ENCODE measurements around the gene TACR1. TPM values are rescaled to one million over a fixed set of nuclear protein-coding genes. Genes with fewer than 3 reads are reported as not detected.

The TACR1 gene
- total RNA-seq, 1 experiment from 2014 or later: not detected

DNA sequence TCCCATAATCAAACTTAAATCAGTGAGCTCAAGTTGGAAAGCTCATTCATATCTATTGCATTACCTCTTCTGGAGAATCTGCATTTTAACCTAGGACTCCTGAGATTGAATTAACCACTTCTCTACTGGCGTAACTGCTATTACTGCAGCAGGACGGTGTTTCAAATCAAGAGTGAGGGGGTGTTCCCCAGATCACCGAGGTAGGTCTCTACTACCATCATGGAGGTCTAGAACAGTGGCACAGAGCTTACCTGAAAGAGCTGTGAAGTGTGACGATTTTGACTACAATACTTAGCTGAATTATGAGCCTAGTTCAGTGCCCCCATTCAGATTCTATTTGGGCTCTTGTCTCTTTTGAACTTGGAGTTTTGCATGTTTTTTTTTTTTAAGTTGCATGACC lies 121.4 kb downstream of the TACR1 start:
- TF ChIP-seq, protein P1, sequence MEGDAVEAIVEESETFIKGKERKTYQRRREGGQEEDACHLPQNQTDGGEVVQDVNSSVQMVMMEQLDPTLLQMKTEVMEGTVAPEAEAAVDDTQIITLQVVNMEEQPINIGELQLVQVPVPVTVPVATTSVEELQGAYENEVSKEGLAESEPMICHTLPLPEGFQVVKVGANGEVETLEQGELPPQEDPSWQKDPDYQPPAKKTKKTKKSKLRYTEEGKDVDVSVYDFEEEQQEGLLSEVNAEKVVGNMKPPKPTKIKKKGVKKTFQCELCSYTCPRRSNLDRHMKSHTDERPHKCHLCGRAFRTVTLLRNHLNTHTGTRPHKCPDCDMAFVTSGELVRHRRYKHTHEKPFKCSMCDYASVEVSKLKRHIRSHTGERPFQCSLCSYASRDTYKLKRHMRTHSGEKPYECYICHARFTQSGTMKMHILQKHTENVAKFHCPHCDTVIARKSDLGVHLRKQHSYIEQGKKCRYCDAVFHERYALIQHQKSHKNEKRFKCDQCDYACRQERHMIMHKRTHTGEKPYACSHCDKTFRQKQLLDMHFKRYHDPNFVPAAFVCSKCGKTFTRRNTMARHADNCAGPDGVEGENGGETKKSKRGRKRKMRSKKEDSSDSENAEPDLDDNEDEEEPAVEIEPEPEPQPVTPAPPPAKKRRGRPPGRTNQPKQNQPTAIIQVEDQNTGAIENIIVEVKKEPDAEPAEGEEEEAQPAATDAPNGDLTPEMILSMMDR (IDR thresholded peaks at IDR 0.05; ENCODE audit: unreplicated experiment): no peak
- no peak for DNase-seq
- Mint-ChIP-seq H3K4me3 (ENCODE audit: low read depth, unreplicated experiment) (no peak overlapping the region), H3K27ac (ENCODE audit: unreplicated experiment) (no peak overlapping the region), H3K27me3 (ENCODE audit: unreplicated experiment) (peaks cover 18% of the 10 kb centered on the region), H3K9me3 (ENCODE audit: low read depth, unreplicated experiment) (no peaks in the 10 kb centered on the region), H3K4me1 (ENCODE audit: low read depth, unreplicated experiment) (no peaks in the 10 kb centered on the region), H3K36me3 (ENCODE audit: insufficient read depth, unreplicated experiment) (no peaks in the 10 kb centered on the region)
- CTCF ChIA-PET: no interaction called here
- BruUV-seq (replicated peaks): no TSS peak
- intact Hi-C loops (cut with micrococcal nuclease; ENCODE audit: unreplicated experiment): no loop called here

DNA sequence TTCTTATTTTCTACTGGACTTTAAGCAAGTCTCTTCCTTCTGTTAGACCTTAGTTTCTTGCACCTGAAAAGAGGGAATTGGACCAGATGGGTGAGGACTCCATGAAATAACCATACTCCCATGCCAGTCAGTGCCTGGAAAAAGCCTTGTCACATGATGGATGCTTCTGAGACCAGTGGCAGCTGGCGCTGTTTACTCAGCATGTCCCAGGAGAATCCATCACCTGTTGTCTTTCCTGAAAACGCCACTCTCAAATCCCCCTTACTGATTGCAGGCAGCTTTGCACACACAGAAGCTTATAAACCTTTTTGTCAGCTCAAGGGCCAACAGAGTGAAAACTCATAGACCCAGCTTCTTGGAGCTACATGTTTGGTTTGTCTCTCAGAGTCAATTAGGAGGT lies 123.2 kb downstream of the TACR1 start:
- TF ChIP-seq, protein P1 (IDR thresholded peaks at IDR 0.05; ENCODE audit: unreplicated experiment): no peak
- no peak for DNase-seq
- Mint-ChIP-seq H3K27me3 (ENCODE audit: unreplicated experiment) (peaks cover 36% of the 10 kb centered on the region), H3K36me3 (ENCODE audit: insufficient read depth, unreplicated experiment) (no peaks in the 10 kb centered on the region), H3K4me1 (ENCODE audit: low read depth, unreplicated experiment) (no peaks in the 10 kb centered on the region), H3K4me3 (ENCODE audit: low read depth, unreplicated experiment) (no peak overlapping the region), H3K27ac (ENCODE audit: unreplicated experiment) (no peak overlapping the region), H3K9me3 (ENCODE audit: low read depth, unreplicated experiment) (no peaks in the 10 kb centered on the region)
- intact Hi-C loops (cut with micrococcal nuclease; ENCODE audit: unreplicated experiment): no loop called here
- CTCF ChIA-PET: no interaction called here
- BruUV-seq (replicated peaks): no TSS peak

DNA sequence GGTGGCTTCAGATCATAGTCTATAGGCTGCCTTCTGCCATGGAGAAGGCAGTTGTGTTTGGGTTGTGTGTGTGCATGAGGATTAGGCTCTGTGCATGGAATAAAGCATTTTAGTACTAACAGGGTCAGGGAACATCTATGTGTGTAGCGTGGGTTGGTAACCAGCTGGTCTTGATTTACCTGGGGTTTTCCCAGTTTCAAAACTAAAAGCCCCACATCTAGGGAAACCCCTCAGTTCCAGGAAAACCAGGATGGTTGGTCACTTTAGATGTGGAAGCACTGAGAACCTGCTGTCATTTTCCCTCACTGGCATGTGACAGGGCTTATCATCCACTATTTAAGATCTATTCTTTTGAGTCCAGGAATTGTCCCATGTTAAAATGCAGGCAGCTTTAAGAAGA lies 124.6 kb downstream of the TACR1 start:
- intact Hi-C loops (cut with micrococcal nuclease; ENCODE audit: unreplicated experiment): no loop called here
- no peak for DNase-seq
- TF ChIP-seq, protein P1 (IDR thresholded peaks at IDR 0.05; ENCODE audit: unreplicated experiment): no peak
- H3K36me3 Mint-ChIP-seq (ENCODE audit: insufficient read depth, unreplicated experiment): no peaks in the 10 kb centered on the region
- CTCF ChIA-PET: no interaction called here
- BruUV-seq (replicated peaks): no TSS peak
- no peak overlapping the region for H3K4me3 Mint-ChIP-seq (ENCODE audit: low read depth, unreplicated experiment)
- H3K4me1 Mint-ChIP-seq (ENCODE audit: low read depth, unreplicated experiment): no peaks in the 10 kb centered on the region
- no peaks in the 10 kb centered on the region for H3K9me3 Mint-ChIP-seq (ENCODE audit: low read depth, unreplicated experiment)
- peaks cover 38% of the 10 kb centered on the region for H3K27me3 Mint-ChIP-seq (ENCODE audit: unreplicated experiment)
- H3K27ac Mint-ChIP-seq (ENCODE audit: unreplicated experiment): no peak overlapping the region

DNA sequence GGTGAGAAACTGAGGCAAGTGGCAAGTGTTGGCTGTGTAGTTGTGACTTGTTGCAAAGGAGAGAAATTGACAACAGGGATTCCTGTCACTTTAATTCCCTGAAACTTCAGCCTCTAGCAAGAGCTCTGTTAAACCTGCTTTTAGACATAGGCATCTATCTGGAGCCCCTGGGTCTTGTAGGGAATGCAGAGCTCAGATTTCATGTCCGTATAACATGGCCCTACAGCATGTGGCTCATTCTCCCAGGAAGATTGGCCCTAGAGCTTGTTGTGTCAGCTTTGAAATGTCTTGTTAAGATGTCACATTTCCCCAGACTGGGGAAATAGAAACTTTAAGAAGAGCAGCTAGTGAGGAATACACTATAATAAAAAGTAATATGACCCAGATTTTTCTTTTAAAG lies 125.1 kb downstream of the TACR1 start:
- Mint-ChIP-seq H3K4me3 (ENCODE audit: low read depth, unreplicated experiment) (no peak overlapping the region), H3K4me1 (ENCODE audit: low read depth, unreplicated experiment) (no peaks in the 10 kb centered on the region), H3K9me3 (ENCODE audit: low read depth, unreplicated experiment) (no peaks in the 10 kb centered on the region), H3K27ac (ENCODE audit: unreplicated experiment) (no peak overlapping the region), H3K36me3 (ENCODE audit: insufficient read depth, unreplicated experiment) (no peaks in the 10 kb centered on the region), H3K27me3 (ENCODE audit: unreplicated experiment) (peaks cover 38% of the 10 kb centered on the region)
- DNase-seq: no peak
- no TSS peak for BruUV-seq (replicated peaks)
- CTCF ChIA-PET: no interaction called here
- intact Hi-C loops (cut with micrococcal nuclease; ENCODE audit: unreplicated experiment): no loop called here
- TF ChIP-seq, protein P1 (IDR thresholded peaks at IDR 0.05; ENCODE audit: unreplicated experiment): no peak

DNA sequence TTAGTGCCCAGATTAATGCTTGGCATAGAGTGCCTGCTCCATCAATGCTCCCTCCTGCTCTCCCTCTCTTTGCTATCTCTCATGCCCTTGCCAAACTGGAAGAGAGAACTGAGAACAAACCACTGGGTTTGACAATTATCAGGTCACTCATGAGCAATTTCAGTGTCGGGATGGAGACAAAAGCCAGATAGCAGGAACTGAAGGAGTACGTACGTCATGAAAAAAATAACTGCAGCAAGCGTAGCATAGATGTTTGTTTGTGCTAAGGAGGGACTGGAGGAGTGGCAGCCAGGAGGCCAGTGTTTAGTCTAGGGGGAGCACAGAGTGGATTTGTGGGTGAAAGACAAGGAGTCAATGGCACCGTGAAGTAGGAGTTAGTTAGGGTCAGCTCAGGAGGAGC lies 127.6 kb downstream of the TACR1 start:
- no peaks in the 10 kb centered on the region for H3K9me3 Mint-ChIP-seq (ENCODE audit: low read depth, unreplicated experiment)
- H3K27me3 Mint-ChIP-seq (ENCODE audit: unreplicated experiment): peaks cover 30% of the 10 kb centered on the region
- no peaks in the 10 kb centered on the region for H3K4me1 Mint-ChIP-seq (ENCODE audit: low read depth, unreplicated experiment)
- no peak overlapping the region for H3K4me3 Mint-ChIP-seq (ENCODE audit: low read depth, unreplicated experiment)
- intact Hi-C loops (cut with micrococcal nuclease; ENCODE audit: unreplicated experiment): no loop called here
- no peak overlapping the region for H3K27ac Mint-ChIP-seq (ENCODE audit: unreplicated experiment)
- TF ChIP-seq, protein P1 (IDR thresholded peaks at IDR 0.05; ENCODE audit: unreplicated experiment): no peak
- DNase-seq: no peak
- BruUV-seq (replicated peaks): no TSS peak
- CTCF ChIA-PET: no interaction called here
- no peaks in the 10 kb centered on the region for H3K36me3 Mint-ChIP-seq (ENCODE audit: insufficient read depth, unreplicated experiment)
